Measurements from ENCODE around the gene MGAT3. TPM values are rescaled to one million over a fixed set of nuclear protein-coding genes. Genes with fewer than 3 reads are reported as not detected.
A peak's percentile ranks its signal among the peaks of the same experiment; 100 is the strongest.

Gene MGAT3
- polyA plus RNA-seq, 3 donors = 0.03 TPM; not detected in 2

- Mint-ChIP-seq H3K9me3 (no peaks in the 10 kb centered on the region), H3K27ac (no peak overlapping the region), H3K36me3 (peaks cover 66 to 98% of the 10 kb centered on the region in 2 donors), H3K4me1 (peaks cover 11% of the 10 kb centered on the region), H3K4me3 (no peak overlapping the region), H3K27me3 (ENCODE audit: low read depth in 3 of 3) (peaks cover 0 to 6% (median 0%) of the 10 kb centered on the region in 3 donors)
- H3K9me3 ChIP-seq (replicated peaks in 1 of 2; ENCODE audit: control insufficient read depth in 1 of 2, insufficient read depth in 1 of 2, low read length in 2 of 2) = no peaks in the 10 kb centered on the region
- WGBS (ENCODE audit: insufficient coverage) = 98% methylated on average over 17 of the region's 20 CpGs
- H3K79me2 ChIP-seq (ENCODE audit: insufficient read depth, low read length) = no peaks in the 10 kb centered on the region
- H3K9ac ChIP-seq (ENCODE audit: insufficient read depth, low read length, poor library complexity, severe bottlenecking) = no peak overlapping the region
- no peak overlapping the region for H2AFZ ChIP-seq (ENCODE audit: insufficient read depth, low read depth, low read length, poor library complexity, severe bottlenecking)
- H3K27me3 ChIP-seq (ENCODE audit: control insufficient read depth in 2 of 2, insufficient read depth in 2 of 2, low read length in 2 of 2) = no peaks in the 10 kb centered on the region
- intact Hi-C loops (cut with micrococcal nuclease) = no loop called here
- DNase-seq = no peak
- no peak overlapping the region for H3K27ac ChIP-seq (ENCODE audit: low read depth in 1 of 2, low read length in 2 of 2)
- no peak overlapping the region for H3K4me3 ChIP-seq (replicated peaks in 1 of 3; ENCODE audit: low read depth in 2 of 3, low read length in 3 of 3)
- peaks cover 81 to 95% of the 10 kb centered on the region in 2 donors for H3K36me3 ChIP-seq (replicated peaks in 1 of 2; ENCODE audit: control insufficient read depth in 1 of 2, insufficient read depth in 2 of 2, low read length in 2 of 2)
- TF ChIP-seq, protein P1, sequence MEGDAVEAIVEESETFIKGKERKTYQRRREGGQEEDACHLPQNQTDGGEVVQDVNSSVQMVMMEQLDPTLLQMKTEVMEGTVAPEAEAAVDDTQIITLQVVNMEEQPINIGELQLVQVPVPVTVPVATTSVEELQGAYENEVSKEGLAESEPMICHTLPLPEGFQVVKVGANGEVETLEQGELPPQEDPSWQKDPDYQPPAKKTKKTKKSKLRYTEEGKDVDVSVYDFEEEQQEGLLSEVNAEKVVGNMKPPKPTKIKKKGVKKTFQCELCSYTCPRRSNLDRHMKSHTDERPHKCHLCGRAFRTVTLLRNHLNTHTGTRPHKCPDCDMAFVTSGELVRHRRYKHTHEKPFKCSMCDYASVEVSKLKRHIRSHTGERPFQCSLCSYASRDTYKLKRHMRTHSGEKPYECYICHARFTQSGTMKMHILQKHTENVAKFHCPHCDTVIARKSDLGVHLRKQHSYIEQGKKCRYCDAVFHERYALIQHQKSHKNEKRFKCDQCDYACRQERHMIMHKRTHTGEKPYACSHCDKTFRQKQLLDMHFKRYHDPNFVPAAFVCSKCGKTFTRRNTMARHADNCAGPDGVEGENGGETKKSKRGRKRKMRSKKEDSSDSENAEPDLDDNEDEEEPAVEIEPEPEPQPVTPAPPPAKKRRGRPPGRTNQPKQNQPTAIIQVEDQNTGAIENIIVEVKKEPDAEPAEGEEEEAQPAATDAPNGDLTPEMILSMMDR (IDR thresholded peaks at IDR 0.05) = no peak
- peaks cover 6 to 10% of the 10 kb centered on the region in 2 donors for H3K4me1 ChIP-seq (ENCODE audit: control insufficient read depth in 1 of 2, insufficient read depth in 2 of 2, low read length in 2 of 2)
- H4K20me1 ChIP-seq (ENCODE audit: insufficient read depth, low read length) = no peaks in the 10 kb centered on the region
- no peak overlapping the region for H3K4me2 ChIP-seq (replicated peaks; ENCODE audit: extremely low read depth, low read length, poor library complexity, severe bottlenecking)
Observed at GRCh38 chr22:39426380-39427043, 30.3 kb upstream of the MGAT3 start.

GRCh38 chr22:39427751-39428596, 28.8 kb upstream of the MGAT3 start:
- Mint-ChIP-seq H3K4me3 (no peak overlapping the region), H3K36me3 (peaks cover 70 to 98% of the 10 kb centered on the region in 2 donors), H3K4me1 (peaks cover 18% of the 10 kb centered on the region), H3K27ac (peak overlapping the region in 2 of 7 donors; percentile 21 to 30), H3K9me3 (no peaks in the 10 kb centered on the region), H3K27me3 (ENCODE audit: low read depth in 3 of 3) (peaks cover 0 to 6% (median 0%) of the 10 kb centered on the region in 3 donors)
- WGBS (ENCODE audit: insufficient coverage) = 98% methylated on average over 11 of the region's 13 CpGs
- H3K4me3 ChIP-seq (replicated peaks in 1 of 3; ENCODE audit: low read depth in 2 of 3, low read length in 3 of 3) = no peak overlapping the region
- H3K4me2 ChIP-seq (replicated peaks; ENCODE audit: extremely low read depth, low read length, poor library complexity, severe bottlenecking) = no peak overlapping the region
- no peak overlapping the region for H2AFZ ChIP-seq (ENCODE audit: insufficient read depth, low read depth, low read length, poor library complexity, severe bottlenecking)
- no peak overlapping the region for H3K9ac ChIP-seq (ENCODE audit: insufficient read depth, low read length, poor library complexity, severe bottlenecking)
- peaks cover 81 to 95% of the 10 kb centered on the region in 2 donors for H3K36me3 ChIP-seq (replicated peaks in 1 of 2; ENCODE audit: control insufficient read depth in 1 of 2, insufficient read depth in 2 of 2, low read length in 2 of 2)
- H3K4me1 ChIP-seq (ENCODE audit: control insufficient read depth in 1 of 2, insufficient read depth in 2 of 2, low read length in 2 of 2) = peaks cover 11 to 17% of the 10 kb centered on the region in 2 donors
- no peaks in the 10 kb centered on the region for H4K20me1 ChIP-seq (ENCODE audit: insufficient read depth, low read length)
- no peak for DNase-seq
- no peak overlapping the region for H3K27ac ChIP-seq (ENCODE audit: low read depth in 1 of 2, low read length in 2 of 2)
- H3K9me3 ChIP-seq (replicated peaks in 1 of 2; ENCODE audit: control insufficient read depth in 1 of 2, insufficient read depth in 1 of 2, low read length in 2 of 2) = no peaks in the 10 kb centered on the region
- no peaks in the 10 kb centered on the region for H3K79me2 ChIP-seq (ENCODE audit: insufficient read depth, low read length)
- intact Hi-C loops (cut with micrococcal nuclease) = no loop called here
- no peaks in the 10 kb centered on the region for H3K27me3 ChIP-seq (ENCODE audit: control insufficient read depth in 2 of 2, insufficient read depth in 2 of 2, low read length in 2 of 2)
- TF ChIP-seq, protein P1 (IDR thresholded peaks at IDR 0.05) = no peak
